ENCODE data around the gene C8A. TPM values are rescaled to one million over a fixed set of nuclear protein-coding genes. Genes with fewer than 3 reads are reported as not detected.
A peak's percentile ranks its signal among the peaks of the same experiment; 100 is the strongest.

C8A gene
- total and polyA plus RNA-seq, 2 of the 13 experiments (the other 11 are each of a cell fraction or from before 2014, with no cell fraction given): 10.5 to 15.0 TPM

DNA sequence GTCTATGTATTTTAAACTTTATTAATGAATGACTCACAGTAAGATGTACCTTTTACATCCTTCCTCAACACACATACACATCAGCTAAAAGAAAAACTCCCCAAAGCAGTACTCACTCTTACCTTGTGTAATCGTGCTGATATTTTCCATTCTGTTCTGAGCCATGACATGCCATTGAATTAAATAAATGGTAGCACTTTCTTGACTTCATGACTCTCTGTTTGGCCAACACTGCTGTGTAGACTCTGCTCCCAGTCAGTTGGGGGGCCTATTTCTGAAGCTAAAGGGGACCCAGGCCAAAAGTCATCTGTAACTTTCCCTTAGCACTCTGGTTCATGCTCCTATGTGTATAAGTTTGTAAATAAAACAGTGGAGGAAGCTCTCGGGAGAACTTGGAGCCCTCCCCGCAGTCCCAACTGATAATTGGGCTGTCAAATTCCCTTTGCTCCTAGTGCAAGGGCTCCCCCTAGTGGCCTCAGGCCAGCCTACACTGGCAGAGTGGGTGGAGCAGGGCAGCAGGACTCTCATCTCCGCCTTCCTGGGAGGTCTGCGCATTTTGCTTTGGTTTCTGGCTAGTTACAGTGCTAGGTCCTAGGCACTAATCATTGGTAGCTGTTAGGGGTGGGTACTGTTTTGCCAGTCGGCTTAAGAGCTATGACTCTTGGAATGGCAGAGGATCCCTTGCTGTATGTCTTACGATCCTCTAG, 33.7 kb upstream of the C8A start (continued):
- TF ChIP-seq, protein P1, sequence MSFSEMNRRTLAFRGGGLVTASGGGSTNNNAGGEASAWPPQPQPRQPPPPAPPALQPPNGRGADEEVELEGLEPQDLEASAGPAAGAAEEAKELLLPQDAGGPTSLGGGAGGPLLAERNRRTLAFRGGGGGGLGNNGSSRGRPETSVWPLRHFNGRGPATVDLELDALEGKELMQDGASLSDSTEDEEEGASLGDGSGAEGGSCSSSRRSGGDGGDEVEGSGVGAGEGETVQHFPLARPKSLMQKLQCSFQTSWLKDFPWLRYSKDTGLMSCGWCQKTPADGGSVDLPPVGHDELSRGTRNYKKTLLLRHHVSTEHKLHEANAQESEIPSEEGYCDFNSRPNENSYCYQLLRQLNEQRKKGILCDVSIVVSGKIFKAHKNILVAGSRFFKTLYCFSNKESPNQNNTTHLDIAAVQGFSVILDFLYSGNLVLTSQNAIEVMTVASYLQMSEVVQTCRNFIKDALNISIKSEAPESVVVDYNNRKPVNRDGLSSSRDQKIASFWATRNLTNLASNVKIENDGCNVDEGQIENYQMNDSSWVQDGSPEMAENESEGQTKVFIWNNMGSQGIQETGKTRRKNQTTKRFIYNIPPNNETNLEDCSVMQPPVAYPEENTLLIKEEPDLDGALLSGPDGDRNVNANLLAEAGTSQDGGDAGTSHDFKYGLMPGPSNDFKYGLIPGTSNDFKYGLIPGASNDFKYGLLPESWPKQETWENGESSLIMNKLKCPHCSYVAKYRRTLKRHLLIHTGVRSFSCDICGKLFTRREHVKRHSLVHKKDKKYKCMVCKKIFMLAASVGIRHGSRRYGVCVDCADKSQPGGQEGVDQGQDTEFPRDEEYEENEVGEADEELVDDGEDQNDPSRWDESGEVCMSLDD (CRISPR knock-in tag; IDR thresholded peaks at IDR 0.05; ENCODE audit: borderline replicate concordance): no peak
- no peak for TF ChIP-seq MEF2D (CRISPR knock-in tag; IDR thresholded peaks at IDR 0.05)
- TF ChIP-seq, protein P2, sequence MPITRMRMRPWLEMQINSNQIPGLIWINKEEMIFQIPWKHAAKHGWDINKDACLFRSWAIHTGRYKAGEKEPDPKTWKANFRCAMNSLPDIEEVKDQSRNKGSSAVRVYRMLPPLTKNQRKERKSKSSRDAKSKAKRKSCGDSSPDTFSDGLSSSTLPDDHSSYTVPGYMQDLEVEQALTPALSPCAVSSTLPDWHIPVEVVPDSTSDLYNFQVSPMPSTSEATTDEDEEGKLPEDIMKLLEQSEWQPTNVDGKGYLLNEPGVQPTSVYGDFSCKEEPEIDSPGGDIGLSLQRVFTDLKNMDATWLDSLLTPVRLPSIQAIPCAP (CRISPR knock-in tag; IDR thresholded peaks at IDR 0.05; ENCODE audit: low read depth): no peak
- no peak for TF ChIP-seq TBL1XR1 (IDR thresholded peaks at IDR 0.05; ENCODE audit: borderline replicate concordance, low read length, partially characterized antibody)
- TF ChIP-seq SMARCC2 (IDR thresholded peaks at IDR 0.05): no peak
- TF ChIP-seq SAP130 (CRISPR knock-in tag; IDR thresholded peaks at IDR 0.05; ENCODE audit: low read depth): peak; percentile 40; the same call in 1 of the 2 replicates
- no peak for TF ChIP-seq JUNB (CRISPR knock-in tag; IDR thresholded peaks at IDR 0.05; ENCODE audit: borderline replicate concordance)
- TF ChIP-seq YY1 (IDR thresholded peaks at IDR 0.05; ENCODE audit: insufficient read depth, insufficient replicate concordance, low read depth, low read length): peak; percentile 20
- TF ChIP-seq IKZF1 (IDR thresholded peaks at IDR 0.05): no peak
- TF ChIP-seq KDM3A (CRISPR knock-in tag; IDR thresholded peaks at IDR 0.05; ENCODE audit: low read depth): peak; percentile 63; the same call in 1 of the 2 replicates
- TF ChIP-seq, protein P3, sequence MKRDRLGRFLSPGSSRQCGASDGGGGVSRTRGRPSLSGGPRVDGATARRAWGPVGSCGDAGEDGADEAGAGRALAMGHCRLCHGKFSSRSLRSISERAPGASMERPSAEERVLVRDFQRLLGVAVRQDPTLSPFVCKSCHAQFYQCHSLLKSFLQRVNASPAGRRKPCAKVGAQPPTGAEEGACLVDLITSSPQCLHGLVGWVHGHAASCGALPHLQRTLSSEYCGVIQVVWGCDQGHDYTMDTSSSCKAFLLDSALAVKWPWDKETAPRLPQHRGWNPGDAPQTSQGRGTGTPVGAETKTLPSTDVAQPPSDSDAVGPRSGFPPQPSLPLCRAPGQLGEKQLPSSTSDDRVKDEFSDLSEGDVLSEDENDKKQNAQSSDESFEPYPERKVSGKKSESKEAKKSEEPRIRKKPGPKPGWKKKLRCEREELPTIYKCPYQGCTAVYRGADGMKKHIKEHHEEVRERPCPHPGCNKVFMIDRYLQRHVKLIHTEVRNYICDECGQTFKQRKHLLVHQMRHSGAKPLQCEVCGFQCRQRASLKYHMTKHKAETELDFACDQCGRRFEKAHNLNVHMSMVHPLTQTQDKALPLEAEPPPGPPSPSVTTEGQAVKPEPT (CRISPR knock-in tag; IDR thresholded peaks at IDR 0.05; ENCODE audit: low read depth): no peak
- TF ChIP-seq HOXD1 (CRISPR knock-in tag; IDR thresholded peaks at IDR 0.05): no peak
- TF ChIP-seq, protein P4, sequence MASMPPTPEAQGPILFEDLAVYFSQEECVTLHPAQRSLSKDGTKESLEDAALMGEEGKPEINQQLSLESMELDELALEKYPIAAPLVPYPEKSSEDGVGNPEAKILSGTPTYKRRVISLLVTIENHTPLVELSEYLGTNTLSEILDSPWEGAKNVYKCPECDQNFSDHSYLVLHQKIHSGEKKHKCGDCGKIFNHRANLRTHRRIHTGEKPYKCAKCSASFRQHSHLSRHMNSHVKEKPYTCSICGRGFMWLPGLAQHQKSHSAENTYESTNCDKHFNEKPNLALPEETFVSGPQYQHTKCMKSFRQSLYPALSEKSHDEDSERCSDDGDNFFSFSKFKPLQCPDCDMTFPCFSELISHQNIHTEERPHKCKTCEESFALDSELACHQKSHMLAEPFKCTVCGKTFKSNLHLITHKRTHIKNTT (CRISPR knock-in tag; IDR thresholded peaks at IDR 0.05): no peak
- peak; percentile 67 for TF ChIP-seq ZSCAN31 (CRISPR knock-in tag; IDR thresholded peaks at IDR 0.05; ENCODE audit: low read depth)
- peak; percentile 19; the same call in 1 of the 2 replicates for TF ChIP-seq BCL6 (CRISPR knock-in tag; IDR thresholded peaks at IDR 0.05)
- TF ChIP-seq SRSF9 (IDR thresholded peaks at IDR 0.05; ENCODE audit: borderline replicate concordance, insufficient read depth, low read depth, low read length, poor library complexity, severe bottlenecking): no peak
- TF ChIP-seq, protein P5, sequence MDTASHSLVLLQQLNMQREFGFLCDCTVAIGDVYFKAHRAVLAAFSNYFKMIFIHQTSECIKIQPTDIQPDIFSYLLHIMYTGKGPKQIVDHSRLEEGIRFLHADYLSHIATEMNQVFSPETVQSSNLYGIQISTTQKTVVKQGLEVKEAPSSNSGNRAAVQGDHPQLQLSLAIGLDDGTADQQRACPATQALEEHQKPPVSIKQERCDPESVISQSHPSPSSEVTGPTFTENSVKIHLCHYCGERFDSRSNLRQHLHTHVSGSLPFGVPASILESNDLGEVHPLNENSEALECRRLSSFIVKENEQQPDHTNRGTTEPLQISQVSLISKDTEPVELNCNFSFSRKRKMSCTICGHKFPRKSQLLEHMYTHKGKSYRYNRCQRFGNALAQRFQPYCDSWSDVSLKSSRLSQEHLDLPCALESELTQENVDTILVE (CRISPR knock-in tag; IDR thresholded peaks at IDR 0.05): no peak
- TF ChIP-seq FOXP1 (IDR thresholded peaks at IDR 0.05): no peak
- TF ChIP-seq FOXP1 (CRISPR knock-in tag; IDR thresholded peaks at IDR 0.05): 0 out of 2 replicates have a peak, but pooled peaks have one; percentile 4
- TF ChIP-seq ZNF788 (CRISPR knock-in tag; IDR thresholded peaks at IDR 0.05; ENCODE audit: borderline replicate concordance): no peak; the same call in 1 of the 2 replicates
- no peak for TF ChIP-seq ZNF598 (CRISPR knock-in tag; IDR thresholded peaks at IDR 0.05; ENCODE audit: borderline replicate concordance)
- no peak for TF ChIP-seq SP4 (CRISPR knock-in tag; IDR thresholded peaks at IDR 0.05)
- TF ChIP-seq FOXK2 (IDR thresholded peaks at IDR 0.05): no peak
- no peak for TF ChIP-seq CENPX (CRISPR knock-in tag; IDR thresholded peaks at IDR 0.05)

All from HepG2 (cell line).